22Rv1 (cell line): ENCODE data around the gene LHX3.

Source experiments
- ZFX ChIP-seq: fragments of 450-650 bp; IDR thresholded peaks from 2 replicates; pipeline ENCODE4 v1.6.1; 2017; ENCODE audit warnings: antibody characterized with exemption, borderline replicate concordance
- TF ChIP-seq, protein P1 (sequence below): fragments of 450-650 bp; IDR thresholded peaks from 2 replicates; pipeline ENCODE4 v1.5.1; 2017; ENCODE audit warnings: mild to moderate bottlenecking

DNA sequence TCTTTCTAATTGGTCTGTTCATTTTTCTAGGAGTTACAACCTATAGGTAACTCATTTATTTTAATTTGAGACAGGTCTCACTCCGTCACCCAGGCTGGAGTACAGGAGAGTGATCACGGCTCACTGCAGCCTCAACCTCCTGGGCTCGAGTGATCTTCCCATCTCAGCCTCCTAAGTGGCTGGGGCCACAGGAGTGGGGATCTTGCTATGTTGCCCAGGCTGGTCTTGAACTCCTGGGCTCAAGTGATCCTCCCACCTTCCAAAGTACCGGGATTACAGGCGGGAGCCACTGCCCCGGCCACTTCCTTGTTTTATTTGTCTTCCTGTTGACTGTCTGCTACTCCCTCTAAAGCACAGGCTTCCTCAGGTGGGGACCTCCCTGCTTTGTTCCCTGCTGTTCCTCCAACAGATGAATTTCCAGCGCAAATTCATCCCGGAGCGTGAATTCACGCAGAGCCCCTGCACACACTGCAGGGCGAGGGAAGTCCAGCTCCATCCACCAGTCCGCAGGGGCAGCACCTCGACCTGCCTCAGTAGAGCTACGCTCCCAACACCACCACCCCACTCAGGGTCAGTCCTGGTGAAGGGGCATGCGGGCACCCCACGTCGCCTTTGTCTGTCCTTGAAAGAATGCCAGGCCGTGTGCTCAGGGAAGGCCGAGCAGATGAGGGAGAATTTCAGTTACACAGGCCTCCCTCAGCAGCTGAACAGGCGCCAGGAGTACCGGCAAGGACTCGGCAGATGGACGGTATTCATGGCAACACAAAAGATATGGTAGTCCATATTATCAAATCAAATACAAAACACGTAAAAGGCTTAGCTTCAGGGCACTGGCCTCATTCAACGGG lies 34.4 kb upstream of the LHX3 start:
- TF ChIP-seq, protein P1, sequence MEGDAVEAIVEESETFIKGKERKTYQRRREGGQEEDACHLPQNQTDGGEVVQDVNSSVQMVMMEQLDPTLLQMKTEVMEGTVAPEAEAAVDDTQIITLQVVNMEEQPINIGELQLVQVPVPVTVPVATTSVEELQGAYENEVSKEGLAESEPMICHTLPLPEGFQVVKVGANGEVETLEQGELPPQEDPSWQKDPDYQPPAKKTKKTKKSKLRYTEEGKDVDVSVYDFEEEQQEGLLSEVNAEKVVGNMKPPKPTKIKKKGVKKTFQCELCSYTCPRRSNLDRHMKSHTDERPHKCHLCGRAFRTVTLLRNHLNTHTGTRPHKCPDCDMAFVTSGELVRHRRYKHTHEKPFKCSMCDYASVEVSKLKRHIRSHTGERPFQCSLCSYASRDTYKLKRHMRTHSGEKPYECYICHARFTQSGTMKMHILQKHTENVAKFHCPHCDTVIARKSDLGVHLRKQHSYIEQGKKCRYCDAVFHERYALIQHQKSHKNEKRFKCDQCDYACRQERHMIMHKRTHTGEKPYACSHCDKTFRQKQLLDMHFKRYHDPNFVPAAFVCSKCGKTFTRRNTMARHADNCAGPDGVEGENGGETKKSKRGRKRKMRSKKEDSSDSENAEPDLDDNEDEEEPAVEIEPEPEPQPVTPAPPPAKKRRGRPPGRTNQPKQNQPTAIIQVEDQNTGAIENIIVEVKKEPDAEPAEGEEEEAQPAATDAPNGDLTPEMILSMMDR, result no peak
- no peak for TF ChIP-seq ZFX
